OCI-LY7 (cell line): ENCODE measurements around the gene HNRNPAB. TPM values are rescaled to one million over a fixed set of nuclear protein-coding genes. Genes with fewer than 3 reads are reported as not detected.

ENCODE experiments used
- BruUV-seq: library from RNA; stranded (reverse); fragments of 400-500 nt; replicated peaks from 2 replicates; lab custom pipeline; 2021; lab: Mats Ljungman, UMichigan
- CTCF ChIA-PET: fragments of 300-600 bp; sonication (Branson Sonifier 250); formaldehyde crosslinking; loops from one replicate; lab custom pipeline; 2022; ENCODE audit warnings: antibody characterized with exemption; ENCODE audit not compliant: unreplicated experiment; lab: Charles Lee
- POLR2A ChIA-PET: fragments of 300-600 bp; sonication (Branson Sonifier 250); formaldehyde crosslinking; loops from one replicate; lab custom pipeline; 2022; ENCODE audit warnings: antibody characterized with exemption; lab: Charles Lee
- DNase-seq: peaks from one replicate; pipeline ENCODE4 v3.0.0-alpha.2; 2015; ENCODE audit warnings: low spot score
- H2AFZ ChIP-seq: fragments of 200-600 bp; sonication (generic), shearing (Covaris generic); 2 replicates; pipeline ENCODE4 v1.6.1; 2014; ENCODE audit warnings: mild to moderate bottlenecking, antibody characterized with exemption, low read length, moderate library complexity
- H3K27ac ChIP-seq: fragments of 200-600 bp; sonication (generic); 2 replicates; pipeline ENCODE4 v1.5.1; 2014; ENCODE audit warnings: mixed run types, low read depth, mild to moderate bottlenecking, moderate library complexity, low read length, inconsistent platforms; ENCODE audit not compliant: poor library complexity, severe bottlenecking
- H3K36me3 ChIP-seq: fragments of 200-600 bp; sonication (generic); 2 replicates; pipeline ENCODE4 v1.6.1; 2014; ENCODE audit warnings: mild to moderate bottlenecking, antibody characterized with exemption, low read length, moderate library complexity, mixed read lengths; ENCODE audit not compliant: insufficient read depth
- H3K4me1 ChIP-seq: fragments of 200-600 bp; sonication (generic); 2 replicates; pipeline ENCODE4 v1.5.1; 2014; ENCODE audit warnings: mild to moderate bottlenecking, low read length; ENCODE audit not compliant: insufficient read depth, poor library complexity, severe bottlenecking
- H3K4me2 ChIP-seq: fragments of 200-600 bp; sonication (generic); 2 replicates; pipeline ENCODE4 v1.6.1; 2014; ENCODE audit warnings: mild to moderate bottlenecking, low read length
- H3K4me3 ChIP-seq: fragments of 200-600 bp; sonication (generic); 2 replicates; pipeline ENCODE4 v1.5.1; 2014; ENCODE audit warnings: mild to moderate bottlenecking, low read depth, low read length; ENCODE audit not compliant: poor library complexity, severe bottlenecking
- H3K79me2 ChIP-seq: fragments of 200-600 bp; sonication (generic); 2 replicates; pipeline ENCODE4 v1.6.1; 2016; ENCODE audit warnings: low read depth, mild to moderate bottlenecking, low read length, moderate library complexity, mixed read lengths; ENCODE audit not compliant: insufficient read depth
- H3K9me2 ChIP-seq: fragments of 200-600 bp; sonication (generic); 2 replicates; pipeline ENCODE4 v1.6.1; 2016; ENCODE audit warnings: mild to moderate bottlenecking, low read length, mixed read lengths; ENCODE audit not compliant: insufficient read depth
- H3K9me3 ChIP-seq: fragments of 200-600 bp; sonication (generic); 2 replicates; pipeline ENCODE4 v1.6.1; 2014; ENCODE audit warnings: mild to moderate bottlenecking, mixed run types, low read length, mixed read lengths
- H4K20me1 ChIP-seq: fragments of 200-600 bp; sonication (generic); 2 replicates; pipeline ENCODE4 v1.6.1; 2014; ENCODE audit warnings: mild to moderate bottlenecking, antibody characterized with exemption, low read length, moderate library complexity, mixed read lengths; ENCODE audit not compliant: insufficient read depth
- CTCF ChIP-seq: fragments of 200-600 bp; sonication (generic); conservative IDR thresholded peaks from 2 replicates; pipeline ENCODE4 v1.5.1; 2014; ENCODE audit warnings: mild to moderate bottlenecking, antibody characterized with exemption, low read length, moderate library complexity, mixed read lengths
- EZH2phosphoT487 ChIP-seq: fragments of 200-600 bp; sonication (generic); IDR thresholded peaks from 2 replicates; pipeline ENCODE4 v1.6.1; 2018; ENCODE audit warnings: low read depth, borderline replicate concordance, mild to moderate bottlenecking, mixed run types, antibody characterized with exemption, low read length, moderate library complexity, mixed read lengths
- intact Hi-C: fragments of 100-400 bp; cut with micrococcal nuclease; formaldehyde crosslinking; loops from one replicate; pipeline ENCODE4 v1.10.0; 2022; ENCODE audit not compliant: unreplicated experiment
- total RNA-seq, 2 experiments: library from RNA; depleted of rRNA in 1 of 2; stranded (reverse); fragments of >200 nt in 1 of 2; shearing (Covaris generic) in 1 of 2; gene quantifications; 2 replicates each; pipeline ENCODE4 v1.2.3, GENCODE V29; 2014 to 2022

HNRNPAB gene
- total RNA-seq, 2 experiments from 2014 or later = 146 to 350 TPM

DNA sequence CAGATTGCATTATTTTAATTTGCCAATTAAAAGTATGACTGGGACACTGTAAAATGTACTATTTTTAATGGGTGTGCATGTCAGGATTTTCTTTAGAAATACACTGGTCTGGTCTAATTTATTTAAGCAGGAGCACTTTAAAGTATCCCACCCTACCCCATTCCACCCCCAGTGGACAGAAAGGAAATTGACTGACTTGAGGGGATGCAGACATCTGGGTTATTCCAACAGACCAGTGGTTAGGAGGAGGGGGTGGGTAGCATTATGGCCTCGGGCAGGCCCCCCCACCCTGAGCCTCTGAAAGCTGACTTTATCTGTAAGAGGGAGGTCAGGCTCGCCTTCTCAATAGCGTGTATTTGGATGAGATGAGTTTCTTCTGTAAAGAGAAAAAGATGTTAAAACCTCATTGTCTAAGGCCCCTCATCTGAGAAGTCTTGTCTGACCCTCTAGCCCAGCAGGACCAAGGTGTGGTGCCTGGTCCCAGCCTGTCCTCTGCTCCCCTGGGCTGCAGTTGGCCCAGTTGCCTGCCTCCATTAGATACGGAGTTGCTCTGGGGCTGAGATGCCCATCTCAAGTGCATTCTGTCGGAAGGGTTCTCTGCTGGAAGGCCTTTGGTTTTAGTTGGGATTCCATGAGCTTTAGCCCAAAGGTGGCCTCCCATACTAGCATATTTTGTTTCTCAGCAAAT, 4.4 kb downstream of the HNRNPAB start:
- Histone ChIP-seq H4K20me1 (peaks cover 55% of the 10 kb centered on the region), H3K9me3 (no peaks in the 10 kb centered on the region), H3K4me3 (no peak overlapping the region), H3K4me1 (peaks cover 24% of the 10 kb centered on the region), H3K27ac (no peak overlapping the region), H3K9me2 (no peaks in the 10 kb centered on the region), H3K79me2 (peaks cover 55% of the 10 kb centered on the region), H2AFZ (no peak overlapping the region), H3K4me2 (peak overlapping the region; percentile 99; the same call in 1 of the 2 replicates), H3K36me3 (peaks cover 93% of the 10 kb centered on the region)
- peak; percentile 37 for DNase-seq
- no TSS peak for BruUV-seq
- CTCF ChIA-PET = no interaction called here
- intact Hi-C loops = no loop called here
- POLR2A ChIA-PET = no interaction called here
- TF ChIP-seq CTCF (peak; percentile 61), EZH2phosphoT487 (no peak)

GRCh38 chr5:178209334-178210072, 5.2 kb downstream of the HNRNPAB start:
- Histone ChIP-seq H4K20me1 (peaks cover 55% of the 10 kb centered on the region), H3K79me2 (peaks cover 48% of the 10 kb centered on the region), H3K4me1 (peaks cover 29% of the 10 kb centered on the region), H3K4me2 (no peak overlapping the region), H3K36me3 (peaks cover 100% of the 10 kb centered on the region), H3K9me3 (no peaks in the 10 kb centered on the region), H3K9me2 (no peaks in the 10 kb centered on the region), H3K4me3 (no peak overlapping the region), H2AFZ (no peak overlapping the region), H3K27ac (no peak overlapping the region)
- DNase-seq = no peak
- ChIA-PET CTCF (no interaction called here), POLR2A (no interaction called here)
- TF ChIP-seq CTCF (no peak), EZH2phosphoT487 (no peak)
- intact Hi-C loops = no loop called here
- no TSS peak for BruUV-seq
